Vagina (tissue), 2 donors: Measurements from ENCODE around the gene RIC1.

Source experiments
- POLR2A ChIP-seq, 2 donors: fragments of 450-650 bp; IDR thresholded peaks; one replicate each; pipeline ENCODE4 v1.6.1; 2017; ENCODE audit warnings: antibody characterized with exemption in 2 of 2, mild to moderate bottlenecking in 2 of 2, moderate library complexity in 2 of 2
- POLR2AphosphoS5 ChIP-seq, 2 donors: sonication (generic); formaldehyde crosslinking; IDR thresholded peaks; one replicate each; pipeline ENCODE4 v1.9.0; 2017; ENCODE audit warnings: antibody characterized with exemption in 2 of 2, mild to moderate bottlenecking in 2 of 2, low read depth in 1 of 2; ENCODE audit not compliant: insufficient read depth in 1 of 2
- TF ChIP-seq, protein P1 (sequence below), 3 experiments: fragments of 450-650 bp in 2 of 3; fragments of 200-600 bp in 1 of 3; sonication (generic) in 1 of 3; IDR thresholded peaks; one replicate each; pipeline ENCODE4 v1.5.1; 2017 to 2019; ENCODE audit warnings: antibody characterized with exemption in 3 of 3, mild to moderate bottlenecking in 2 of 3, moderate library complexity in 2 of 3

DNA sequence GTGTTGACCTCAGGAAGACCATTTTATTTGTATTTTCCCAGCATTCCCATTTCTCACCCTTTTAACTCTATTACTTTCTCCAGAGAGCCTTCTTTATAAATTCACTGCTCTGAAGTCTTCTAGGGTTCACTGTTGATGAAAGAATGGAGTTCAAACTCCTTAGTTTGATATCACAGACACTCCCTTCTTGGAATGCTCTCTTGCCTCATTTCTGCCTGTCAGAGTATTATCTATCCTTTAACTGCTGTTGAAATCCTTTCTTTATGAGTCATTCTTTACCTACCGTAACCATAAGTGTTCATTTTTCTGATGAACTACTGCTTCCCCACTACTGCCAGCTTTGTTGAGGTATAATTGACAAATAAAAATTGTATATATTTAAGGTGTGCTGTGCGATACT lies 4.3 kb downstream of the RIC1 start:
- TF ChIP-seq, protein P1, sequence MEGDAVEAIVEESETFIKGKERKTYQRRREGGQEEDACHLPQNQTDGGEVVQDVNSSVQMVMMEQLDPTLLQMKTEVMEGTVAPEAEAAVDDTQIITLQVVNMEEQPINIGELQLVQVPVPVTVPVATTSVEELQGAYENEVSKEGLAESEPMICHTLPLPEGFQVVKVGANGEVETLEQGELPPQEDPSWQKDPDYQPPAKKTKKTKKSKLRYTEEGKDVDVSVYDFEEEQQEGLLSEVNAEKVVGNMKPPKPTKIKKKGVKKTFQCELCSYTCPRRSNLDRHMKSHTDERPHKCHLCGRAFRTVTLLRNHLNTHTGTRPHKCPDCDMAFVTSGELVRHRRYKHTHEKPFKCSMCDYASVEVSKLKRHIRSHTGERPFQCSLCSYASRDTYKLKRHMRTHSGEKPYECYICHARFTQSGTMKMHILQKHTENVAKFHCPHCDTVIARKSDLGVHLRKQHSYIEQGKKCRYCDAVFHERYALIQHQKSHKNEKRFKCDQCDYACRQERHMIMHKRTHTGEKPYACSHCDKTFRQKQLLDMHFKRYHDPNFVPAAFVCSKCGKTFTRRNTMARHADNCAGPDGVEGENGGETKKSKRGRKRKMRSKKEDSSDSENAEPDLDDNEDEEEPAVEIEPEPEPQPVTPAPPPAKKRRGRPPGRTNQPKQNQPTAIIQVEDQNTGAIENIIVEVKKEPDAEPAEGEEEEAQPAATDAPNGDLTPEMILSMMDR (IDR thresholded peaks at IDR 0.05) = no peak
- TF ChIP-seq POLR2AphosphoS5 (IDR thresholded peaks at IDR 0.05; ENCODE audit: insufficient read depth in 1 of 2, low read depth in 1 of 2) = no peak
- no peak for TF ChIP-seq POLR2A (IDR thresholded peaks at IDR 0.05)
